ENCODE data around the gene WDR83.
"Not testable (repeated sequence)": the region's sequence is repeated elsewhere in the genome, so short reads cannot be mapped to it uniquely, and the experiment has no call there.

Gene WDR83

GRCh38 chr19:12687496-12688196 lies 21.0 kb downstream of the WDR83 start, which contains the start of gene GNG14:
Gene GNG14 (plus strand): TSS chr19:12687998. CDS start chr19:12688049, 51 bp downstream.
- DNase-seq, result no peak

GRCh38 chr19:12689012-12689411 lies 22.4 kb downstream of the WDR83 start:
- no peak for DNase-seq

- no peak for DNase-seq
These were observed 23.1 kb downstream of the WDR83 start for GRCh38 chr19:12689581-12690216.

GRCh38 chr19:12692960-12693359 lies 26.4 kb downstream of the WDR83 start:
- DNase-seq, result no peak

- no peak for DNase-seq
These were observed 28.0 kb downstream of the WDR83 start for GRCh38 chr19:12694641-12695040.

GRCh38 chr19:12695096-12695495 lies 28.5 kb downstream of the WDR83 start:
- no peak for DNase-seq

- DNase-seq, result no peak
These were observed 28.9 kb downstream of the WDR83 start for GRCh38 chr19:12695514-12695913.

GRCh38 chr19:12695997-12696365 lies 29.4 kb downstream of the WDR83 start:
- no peak for DNase-seq

GRCh38 chr19:12696366-12697335 lies 30.0 kb downstream of the WDR83 start, which contains the start of gene FBXW9:
Gene FBXW9 (minus strand): TSS chr19:12696631. CDS start chr19:12696581, 50 bp downstream.
- DNase-seq, result peak; percentile 94

GRCh38 chr19:12697425-12697824 lies 30.8 kb downstream of the WDR83 start:
- not testable (repeated sequence) for DNase-seq

- no peak for DNase-seq
These were observed 31.5 kb downstream of the WDR83 start for GRCh38 chr19:12698138-12698537.

- no peak for DNase-seq
These were observed 35.1 kb downstream of the WDR83 start for GRCh38 chr19:12701596-12702282.

- peak; percentile 48 for DNase-seq
These were observed 36.4 kb downstream of the WDR83 start for GRCh38 chr19:12703046-12703445.

GRCh38 chr19:12705169-12705568 lies 38.6 kb downstream of the WDR83 start:
- no peak for DNase-seq

- no peak for DNase-seq
These were observed 39.2 kb downstream of the WDR83 start for GRCh38 chr19:12705654-12706331.

- DNase-seq, result no peak
These were observed 39.7 kb downstream of the WDR83 start for GRCh38 chr19:12706332-12706718.

- DNase-seq, result no peak
These were observed 42.0 kb downstream of the WDR83 start for GRCh38 chr19:12708641-12709040.

- no peak for DNase-seq
These were observed 44.6 kb downstream of the WDR83 start for GRCh38 chr19:12711187-12711586.

- not testable (repeated sequence) for DNase-seq
These were observed 45.5 kb downstream of the WDR83 start for GRCh38 chr19:12712077-12712476.

- not testable (repeated sequence) for DNase-seq
These were observed 46.7 kb downstream of the WDR83 start for GRCh38 chr19:12713304-12713703.

GRCh38 chr19:12715102-12715501 lies 48.5 kb downstream of the WDR83 start:
- DNase-seq, result no peak

- no peak for DNase-seq
These were observed 49.3 kb downstream of the WDR83 start for GRCh38 chr19:12715929-12716328.

Data from fibroblast of skin of back (primary cell).